Endothelial cell (in vitro differentiated cells): ENCODE results near the gene CAPZB. TPM values are rescaled to one million over a fixed set of nuclear protein-coding genes. Genes with fewer than 3 reads are reported as not detected.
A peak's percentile ranks its signal among the peaks of the same experiment; 100 is the strongest.

Experiments
- DNase-seq: peaks from one replicate; pipeline ENCODE4 v3.0.0; 2021; ENCODE audit warnings: low spot score
- H3K27ac Mint-ChIP-seq: one replicate; pipeline ENCODE4 v1.8.0; 2021; ENCODE audit warnings: mixed read lengths, inconsistent platforms; ENCODE audit not compliant: unreplicated experiment
- H3K27me3 Mint-ChIP-seq: one replicate; pipeline ENCODE4 v1.8.0; 2021; ENCODE audit warnings: mild to moderate bottlenecking, moderate library complexity, mixed read lengths, inconsistent platforms; ENCODE audit not compliant: unreplicated experiment
- H3K36me3 Mint-ChIP-seq: one replicate; pipeline ENCODE4 v1.8.0; 2021; ENCODE audit warnings: mild to moderate bottlenecking, low read depth, mixed read lengths, inconsistent platforms; ENCODE audit not compliant: unreplicated experiment
- H3K4me1 Mint-ChIP-seq: one replicate; pipeline ENCODE4 v1.8.0; 2021; ENCODE audit warnings: mild to moderate bottlenecking, mixed read lengths, inconsistent platforms; ENCODE audit not compliant: unreplicated experiment
- H3K4me3 Mint-ChIP-seq: one replicate; pipeline ENCODE4 v1.8.0; 2021; ENCODE audit warnings: mild to moderate bottlenecking, mixed read lengths, inconsistent platforms; ENCODE audit not compliant: unreplicated experiment
- H3K9me3 Mint-ChIP-seq: one replicate; pipeline ENCODE4 v1.8.0; 2021; ENCODE audit warnings: mixed read lengths, inconsistent platforms; ENCODE audit not compliant: unreplicated experiment
- long read RNA-seq: library from polyadenylated mRNA; unstranded; transcript quantifications from one replicate; pipeline ENCODE4 v2.0.0, GENCODE V29; 2020; ENCODE audit not compliant: unreplicated experiment
- total RNA-seq: library from RNA; stranded (reverse); fragmentation: NEBNext Ultra II Directional; extraction: Animal tissue kit (Norgen Biotek cat#: 25700); gene quantifications from one replicate; pipeline ENCODE4 v1.2.1, GENCODE V29; 2021; ENCODE audit not compliant: unreplicated experiment
- TF ChIP-seq, protein P1 (sequence below): fragments of 200-600 bp; sonication (generic); IDR thresholded peaks from one replicate; pipeline ENCODE4 v1.5.0; 2021; ENCODE audit warnings: antibody characterized with exemption; ENCODE audit not compliant: unreplicated experiment

CAPZB gene
- total RNA-seq: 414 TPM
- long read RNA-seq, transcript CAPZB-201 (9 exons, 858 nt): major isoform, 137 of 157 reads
- long read RNA-seq, transcript CAPZB-204 (8 exons, 1,568 nt): minor isoform, 10 of 157 reads
- long read RNA-seq, partial matches to known transcripts: 4 of 157 reads
- long read RNA-seq, other reads (novel, unspliced or antisense): 4 of 157 reads

- H3K27me3 Mint-ChIP-seq: peaks cover 11% of the 10 kb centered on the region
- H3K4me1 Mint-ChIP-seq: peaks cover 41% of the 10 kb centered on the region
- peak within 1 kb of the TSS; percentile 98 for H3K4me3 Mint-ChIP-seq
- peak within 1 kb of the TSS; percentile 86 for H3K27ac Mint-ChIP-seq
- DNase-seq: peak; percentile 96
- H3K36me3 Mint-ChIP-seq: peaks cover 13% of the 10 kb centered on the region
- TF ChIP-seq, protein P1, sequence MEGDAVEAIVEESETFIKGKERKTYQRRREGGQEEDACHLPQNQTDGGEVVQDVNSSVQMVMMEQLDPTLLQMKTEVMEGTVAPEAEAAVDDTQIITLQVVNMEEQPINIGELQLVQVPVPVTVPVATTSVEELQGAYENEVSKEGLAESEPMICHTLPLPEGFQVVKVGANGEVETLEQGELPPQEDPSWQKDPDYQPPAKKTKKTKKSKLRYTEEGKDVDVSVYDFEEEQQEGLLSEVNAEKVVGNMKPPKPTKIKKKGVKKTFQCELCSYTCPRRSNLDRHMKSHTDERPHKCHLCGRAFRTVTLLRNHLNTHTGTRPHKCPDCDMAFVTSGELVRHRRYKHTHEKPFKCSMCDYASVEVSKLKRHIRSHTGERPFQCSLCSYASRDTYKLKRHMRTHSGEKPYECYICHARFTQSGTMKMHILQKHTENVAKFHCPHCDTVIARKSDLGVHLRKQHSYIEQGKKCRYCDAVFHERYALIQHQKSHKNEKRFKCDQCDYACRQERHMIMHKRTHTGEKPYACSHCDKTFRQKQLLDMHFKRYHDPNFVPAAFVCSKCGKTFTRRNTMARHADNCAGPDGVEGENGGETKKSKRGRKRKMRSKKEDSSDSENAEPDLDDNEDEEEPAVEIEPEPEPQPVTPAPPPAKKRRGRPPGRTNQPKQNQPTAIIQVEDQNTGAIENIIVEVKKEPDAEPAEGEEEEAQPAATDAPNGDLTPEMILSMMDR: no peak
- H3K9me3 Mint-ChIP-seq: no peaks in the 10 kb centered on the region
Measured at GRCh38 chr1:19485362-19486187, at the start of gene CAPZB. CAPZB (minus strand) TSS chr1:19485539; CDS start chr1:19485438, 101 bp downstream.

DNA sequence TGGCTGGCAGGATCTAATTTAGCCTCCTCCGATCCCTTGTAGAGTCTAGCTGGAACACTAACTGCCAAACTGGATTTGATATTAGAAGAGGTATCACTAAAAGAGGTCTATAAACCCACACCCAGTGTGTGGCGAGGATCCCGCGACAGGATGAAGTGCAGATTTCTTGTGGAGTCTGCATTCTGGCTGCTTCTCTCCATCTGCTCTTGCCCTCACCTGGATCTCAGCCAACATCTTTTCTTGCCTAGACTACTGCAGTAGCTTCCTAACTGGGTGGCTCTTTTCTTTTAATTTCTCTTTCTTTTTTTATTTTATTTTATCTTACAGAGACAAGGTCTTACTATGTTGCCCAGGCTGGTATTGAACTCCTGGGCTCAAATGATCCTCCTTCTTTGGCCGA, 48.9 kb upstream of the CAPZB start:
- Mint-ChIP-seq H3K27me3 (peaks cover 2% of the 10 kb centered on the region), H3K9me3 (no peaks in the 10 kb centered on the region), H3K4me3 (no peak overlapping the region), H3K4me1 (peaks cover 4% of the 10 kb centered on the region), H3K36me3 (peaks cover 5% of the 10 kb centered on the region), H3K27ac (no peak overlapping the region)
- TF ChIP-seq, protein P1: no peak
- DNase-seq: no peak

- no peak for DNase-seq
- Mint-ChIP-seq H3K4me1 (peaks cover 4% of the 10 kb centered on the region), H3K27me3 (peaks cover 2% of the 10 kb centered on the region), H3K4me3 (no peak overlapping the region), H3K36me3 (peaks cover 5% of the 10 kb centered on the region), H3K9me3 (no peaks in the 10 kb centered on the region), H3K27ac (no peak overlapping the region)
- TF ChIP-seq, protein P1: no peak
Measured at GRCh38 chr1:19533626-19534025, 48.3 kb upstream of the CAPZB start.

DNA sequence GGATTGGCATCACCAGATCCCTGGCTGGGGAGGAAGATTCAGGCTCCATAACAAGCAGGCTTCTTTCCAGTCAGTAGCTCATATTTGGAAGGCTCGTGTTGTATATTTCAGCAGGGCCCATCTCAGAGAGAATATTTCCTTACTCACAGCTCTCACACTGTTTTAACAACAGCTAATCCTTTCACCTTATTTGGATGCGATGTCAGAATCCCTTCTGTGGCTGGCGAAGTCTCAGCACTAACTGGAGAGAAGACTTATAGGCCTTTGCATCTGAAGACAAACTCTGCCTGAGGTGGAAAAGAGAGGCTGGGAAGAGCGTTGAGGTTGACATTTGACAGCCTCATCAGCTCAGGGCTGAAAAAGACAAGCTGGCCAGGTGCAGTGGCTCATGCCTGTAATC, 47.2 kb upstream of the CAPZB start:
- TF ChIP-seq, protein P1: no peak
- peaks cover 4% of the 10 kb centered on the region for H3K4me1 Mint-ChIP-seq
- H3K27me3 Mint-ChIP-seq: peaks cover 2% of the 10 kb centered on the region

GRCh38 chr1:19529664-19530063, 44.3 kb upstream of the CAPZB start:
- TF ChIP-seq, protein P1: no peak
- no peak for DNase-seq
- Mint-ChIP-seq H3K4me1 (peaks cover 4% of the 10 kb centered on the region), H3K36me3 (no peaks in the 10 kb centered on the region), H3K27me3 (peaks cover 2% of the 10 kb centered on the region), H3K4me3 (no peak overlapping the region), H3K27ac (no peak overlapping the region), H3K9me3 (no peaks in the 10 kb centered on the region)

More for the DNA sequence above, 47.2 kb upstream of the CAPZB start:
- DNase-seq: no peak
- Mint-ChIP-seq H3K9me3 (no peaks in the 10 kb centered on the region), H3K27ac (no peak overlapping the region), H3K4me3 (no peak overlapping the region), H3K36me3 (peaks cover 5% of the 10 kb centered on the region)
